ENCODE data around the gene SYNGR2.
A peak's percentile ranks its signal among the peaks of the same experiment; 100 is the strongest.
"Not testable (repeated sequence)": the region's sequence is repeated elsewhere in the genome, so short reads cannot be mapped to it uniquely, and the experiment has no call there.

SYNGR2 gene

GRCh38 chr17:78159575-78160158 is 8.7 kb upstream of the SYNGR2 start:
- Histone ChIP-seq H3K27ac (ENCODE audit: low read depth, low read length) (no peak overlapping the region), H3K36me3 (ENCODE audit: control insufficient read depth in 5 of 5, insufficient read depth in 5 of 5, low read length in 5 of 5) (no peaks in the 10 kb centered on the region), H3K9ac (ENCODE audit: low read length in 5 of 5) (no peak overlapping the region), H3K9me3 (ENCODE audit: control insufficient read depth in 5 of 5, low read length in 5 of 5) (no peaks in the 10 kb centered on the region), H3K27me3 (ENCODE audit: control insufficient read depth in 5 of 5, insufficient read depth in 4 of 5, low read length in 5 of 5) (no peaks in the 10 kb centered on the region), H3K4me1 (ENCODE audit: control insufficient read depth in 5 of 5, insufficient read depth in 5 of 5, low read length in 5 of 5) (peaks cover 0 to 13% (median 8%) of the 10 kb centered on the region in 5 donors), H3K4me3 (ENCODE audit: low read depth in 1 of 5, low read length in 5 of 5) (peak overlapping the region in 1 of 5 donors; percentile 35)

GRCh38 chr17:78163881-78164747 is 4.3 kb upstream of the SYNGR2 start:
- no peaks in the 10 kb centered on the region for H3K27me3 ChIP-seq (ENCODE audit: control insufficient read depth in 5 of 5, insufficient read depth in 4 of 5, low read length in 5 of 5)
- no peak overlapping the region for H3K27ac ChIP-seq (ENCODE audit: low read depth, low read length)
- H3K9ac ChIP-seq (ENCODE audit: low read length in 5 of 5), result no peak overlapping the region
- H3K4me3 ChIP-seq (ENCODE audit: low read depth in 1 of 5, low read length in 5 of 5), result no peak overlapping the region
- H3K4me1 ChIP-seq (ENCODE audit: control insufficient read depth in 5 of 5, insufficient read depth in 5 of 5, low read length in 5 of 5), result peaks cover 0 to 17% (median 15%) of the 10 kb centered on the region in 5 donors
- no peaks in the 10 kb centered on the region for H3K36me3 ChIP-seq (ENCODE audit: control insufficient read depth in 5 of 5, insufficient read depth in 5 of 5, low read length in 5 of 5)
- no peaks in the 10 kb centered on the region for H3K9me3 ChIP-seq (ENCODE audit: control insufficient read depth in 5 of 5, low read length in 5 of 5)

- H3K4me3 ChIP-seq (ENCODE audit: low read depth in 1 of 5, low read length in 5 of 5), result no peak overlapping the region
Measured at GRCh38 chr17:78164748-78165607, 3.4 kb upstream of the SYNGR2 start.

GRCh38 chr17:78166416-78166815 is 2.0 kb upstream of the SYNGR2 start:
- H3K27me3 ChIP-seq (ENCODE audit: control insufficient read depth in 5 of 5, insufficient read depth in 4 of 5, low read length in 5 of 5), result no peaks in the 10 kb centered on the region

More at GRCh38 chr17:78164748-78165607, 3.4 kb upstream of the SYNGR2 start:
- no peaks in the 10 kb centered on the region for H3K27me3 ChIP-seq (ENCODE audit: control insufficient read depth in 5 of 5, insufficient read depth in 4 of 5, low read length in 5 of 5)
- H3K36me3 ChIP-seq (ENCODE audit: control insufficient read depth in 5 of 5, insufficient read depth in 5 of 5, low read length in 5 of 5), result no peaks in the 10 kb centered on the region
- H3K27ac ChIP-seq (ENCODE audit: low read depth, low read length), result no peak overlapping the region
- peaks cover 0 to 18% (median 16%) of the 10 kb centered on the region in 5 donors for H3K4me1 ChIP-seq (ENCODE audit: control insufficient read depth in 5 of 5, insufficient read depth in 5 of 5, low read length in 5 of 5)
- no peaks in the 10 kb centered on the region for H3K9me3 ChIP-seq (ENCODE audit: control insufficient read depth in 5 of 5, low read length in 5 of 5)
- no peak overlapping the region for H3K9ac ChIP-seq (ENCODE audit: low read length in 5 of 5)

GRCh38 chr17:78168903-78169793 is 767 bp downstream of the SYNGR2 start:
- Histone ChIP-seq H3K27me3 (ENCODE audit: control insufficient read depth in 5 of 5, insufficient read depth in 4 of 5, low read length in 5 of 5) (no peaks in the 10 kb centered on the region), H3K4me3 (ENCODE audit: low read depth in 1 of 5, low read length in 5 of 5) (peak overlapping the region; percentile 40 to 70 (median 64)), H3K9ac (ENCODE audit: low read length in 5 of 5) (peak overlapping the region in 4 of 5 donors; percentile 66 to 74 (median 71)), H3K27ac (ENCODE audit: low read depth, low read length) (no peak overlapping the region), H3K9me3 (ENCODE audit: control insufficient read depth in 5 of 5, low read length in 5 of 5) (no peaks in the 10 kb centered on the region), H3K4me1 (ENCODE audit: control insufficient read depth in 5 of 5, insufficient read depth in 5 of 5, low read length in 5 of 5) (peaks cover under 1 to 54% (median 35%) of the 10 kb centered on the region in 5 donors), H3K36me3 (ENCODE audit: control insufficient read depth in 5 of 5, insufficient read depth in 5 of 5, low read length in 5 of 5) (peaks cover 0 to 25% (median 19%) of the 10 kb centered on the region in 5 donors)

More at GRCh38 chr17:78166416-78166815, 2.0 kb upstream of the SYNGR2 start:
- peaks cover 0 to 27% (median 18%) of the 10 kb centered on the region in 5 donors for H3K4me1 ChIP-seq (ENCODE audit: control insufficient read depth in 5 of 5, insufficient read depth in 5 of 5, low read length in 5 of 5)
- no peaks in the 10 kb centered on the region for H3K9me3 ChIP-seq (ENCODE audit: control insufficient read depth in 5 of 5, low read length in 5 of 5)
- H3K9ac ChIP-seq (ENCODE audit: low read length in 5 of 5), result no peak overlapping the region
- H3K4me3 ChIP-seq (ENCODE audit: low read depth in 1 of 5, low read length in 5 of 5), result no peak overlapping the region
- H3K27ac ChIP-seq (ENCODE audit: low read depth, low read length), result no peak overlapping the region
- H3K36me3 ChIP-seq (ENCODE audit: control insufficient read depth in 5 of 5, insufficient read depth in 5 of 5, low read length in 5 of 5), result peaks cover 0 to 10% (median 5%) of the 10 kb centered on the region in 5 donors

- Histone ChIP-seq H3K27me3 (ENCODE audit: control insufficient read depth in 5 of 5, insufficient read depth in 4 of 5, low read length in 5 of 5) (no peaks in the 10 kb centered on the region), H3K27ac (ENCODE audit: low read depth, low read length) (no peak overlapping the region), H3K9ac (ENCODE audit: low read length in 5 of 5) (no peak overlapping the region), H3K4me3 (ENCODE audit: low read depth in 1 of 5, low read length in 5 of 5) (no peak overlapping the region), H3K9me3 (ENCODE audit: control insufficient read depth in 5 of 5, low read length in 5 of 5) (no peaks in the 10 kb centered on the region), H3K36me3 (ENCODE audit: control insufficient read depth in 5 of 5, insufficient read depth in 5 of 5, low read length in 5 of 5) (peaks cover 0 to 25% (median 19%) of the 10 kb centered on the region in 5 donors), H3K4me1 (ENCODE audit: control insufficient read depth in 5 of 5, insufficient read depth in 5 of 5, low read length in 5 of 5) (peaks cover 8 to 72% (median 53%) of the 10 kb centered on the region in 5 donors)
Measured at GRCh38 chr17:78170692-78171590, 2.6 kb downstream of the SYNGR2 start.

- not testable (repeated sequence) for H3K27ac ChIP-seq (ENCODE audit: low read depth, low read length); H3K27me3 ChIP-seq (ENCODE audit: control insufficient read depth in 5 of 5, insufficient read depth in 4 of 5, low read length in 5 of 5); H3K9me3 ChIP-seq (ENCODE audit: control insufficient read depth in 5 of 5, low read length in 5 of 5); H3K4me3 ChIP-seq (ENCODE audit: low read depth in 1 of 5, low read length in 5 of 5); H3K9ac ChIP-seq (ENCODE audit: low read length in 5 of 5)
- Histone ChIP-seq H3K4me1 (ENCODE audit: control insufficient read depth in 5 of 5, insufficient read depth in 5 of 5, low read length in 5 of 5) (peaks cover 13 to 80% (median 61%) of the 10 kb centered on the region in 5 donors), H3K36me3 (ENCODE audit: control insufficient read depth in 5 of 5, insufficient read depth in 5 of 5, low read length in 5 of 5) (peaks cover 0 to 25% (median 19%) of the 10 kb centered on the region in 5 donors)
Measured at GRCh38 chr17:78171591-78172248, 3.3 kb downstream of the SYNGR2 start.

GRCh38 chr17:78172249-78173051 is 4.1 kb downstream of the SYNGR2 start:
- Histone ChIP-seq H3K4me1 (ENCODE audit: control insufficient read depth in 5 of 5, insufficient read depth in 5 of 5, low read length in 5 of 5) (peaks cover 13 to 82% (median 63%) of the 10 kb centered on the region in 5 donors), H3K36me3 (ENCODE audit: control insufficient read depth in 5 of 5, insufficient read depth in 5 of 5, low read length in 5 of 5) (peaks cover 0 to 25% (median 19%) of the 10 kb centered on the region in 5 donors), H3K9ac (ENCODE audit: low read length in 5 of 5) (peak overlapping the region in 1 of 5 donors; percentile 35), H3K4me3 (ENCODE audit: low read depth in 1 of 5, low read length in 5 of 5) (no peak overlapping the region), H3K27me3 (ENCODE audit: control insufficient read depth in 5 of 5, insufficient read depth in 4 of 5, low read length in 5 of 5) (no peaks in the 10 kb centered on the region), H3K9me3 (ENCODE audit: control insufficient read depth in 5 of 5, low read length in 5 of 5) (no peaks in the 10 kb centered on the region), H3K27ac (ENCODE audit: low read depth, low read length) (peak overlapping the region; percentile 79)

Measured in subcutaneous abdominal adipose tissue (tissue), 5 donors.